GM12892 (cell line): ENCODE measurements around the gene SYPL1.

Experiments
- DNase-seq: peaks from one replicate; pipeline ENCODE4 v3.0.0; 2011; ENCODE audit not compliant: insufficient read length
- FAIRE-seq: peaks from 2 replicates; lab custom pipeline; 2011; peaks lifted over from hg19 to GRCh38; lab: Jason Lieb, UNC
- POLR2A ChIP-seq: IDR thresholded peaks from 2 replicates; pipeline ENCODE4 v1.6.1; 2011; ENCODE audit warnings: low read depth, low read length, control low read depth
- POLR2AphosphoS5 ChIP-seq: IDR thresholded peaks from 2 replicates; pipeline ENCODE4 v1.6.1; 2011; ENCODE audit warnings: low read depth, low read length, control low read depth
- TAF1 ChIP-seq: IDR thresholded peaks from 2 replicates; pipeline ENCODE4 v1.6.1; 2011; ENCODE audit warnings: low read depth, mild to moderate bottlenecking, control low read depth, low read length, borderline replicate concordance

Gene SYPL1

DNA sequence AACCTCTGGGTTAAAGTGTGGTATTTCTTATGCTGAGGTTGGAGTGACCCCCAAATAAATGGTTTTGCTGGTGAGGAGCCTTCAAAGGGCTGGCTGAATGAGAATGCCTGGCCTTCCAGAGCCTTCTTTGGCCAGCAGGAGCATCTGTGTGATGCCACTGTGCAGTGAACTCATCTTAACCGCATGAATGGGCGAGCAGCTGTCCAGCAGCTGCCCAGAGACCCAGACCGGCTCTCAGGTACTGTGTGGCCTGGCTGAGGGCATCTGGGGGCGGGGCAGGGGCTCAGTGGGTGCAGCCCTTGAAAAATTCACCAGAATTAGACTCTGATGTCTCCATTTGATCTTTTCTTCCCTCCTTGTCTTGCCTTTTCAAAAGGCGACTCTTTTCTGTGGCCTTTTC is 59.0 kb downstream of the SYPL1 start:
- no peak for FAIRE-seq
- TF ChIP-seq TAF1 (no peak), POLR2A (no peak), POLR2AphosphoS5 (no peak)
- no peak for DNase-seq

DNA sequence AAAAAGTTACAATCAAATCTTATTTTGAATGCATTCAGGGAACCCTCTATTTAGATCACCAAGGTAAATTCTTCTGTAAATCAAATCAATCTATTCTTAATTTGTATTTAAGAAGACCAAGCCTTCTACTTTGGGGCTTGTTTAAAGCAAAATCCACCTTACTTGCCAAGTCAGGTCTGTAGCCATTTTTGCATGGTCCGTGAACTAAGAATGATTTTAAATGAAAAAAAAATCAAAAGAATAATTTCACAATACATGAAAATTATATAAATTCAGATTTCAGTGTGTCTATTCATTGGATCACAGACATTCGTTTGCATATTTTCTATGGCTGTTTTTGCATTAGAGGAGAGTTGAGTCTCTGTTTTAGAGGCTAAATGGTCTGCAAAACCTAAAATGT is 59.4 kb downstream of the SYPL1 start:
- DNase-seq: no peak
- no peak for FAIRE-seq
- TF ChIP-seq POLR2AphosphoS5: no peak
- no peak for TF ChIP-seq POLR2A
- no peak for TF ChIP-seq TAF1

DNA sequence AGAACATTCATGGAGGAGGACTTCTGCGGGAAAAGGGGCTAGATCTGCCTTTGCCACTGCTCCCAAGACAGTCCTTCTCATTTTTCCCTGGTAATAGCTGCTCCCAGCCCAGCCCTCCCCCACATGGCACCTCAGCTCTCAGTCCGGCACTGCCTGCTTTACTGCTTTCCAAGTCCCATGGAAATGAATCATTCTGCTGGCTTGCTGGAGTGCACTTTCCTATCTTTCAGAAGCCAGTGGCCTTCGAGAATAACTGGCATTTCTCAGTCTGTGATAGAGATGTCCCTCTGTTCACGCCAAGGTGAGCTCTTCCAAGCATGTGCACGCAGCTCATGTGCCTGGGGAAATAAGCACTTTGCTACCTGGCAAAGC is 61.4 kb downstream of the SYPL1 start:
- FAIRE-seq (no peak), DNase-seq (no peak)
- TF ChIP-seq POLR2AphosphoS5 (no peak), POLR2A (no peak), TAF1 (no peak)

DNA sequence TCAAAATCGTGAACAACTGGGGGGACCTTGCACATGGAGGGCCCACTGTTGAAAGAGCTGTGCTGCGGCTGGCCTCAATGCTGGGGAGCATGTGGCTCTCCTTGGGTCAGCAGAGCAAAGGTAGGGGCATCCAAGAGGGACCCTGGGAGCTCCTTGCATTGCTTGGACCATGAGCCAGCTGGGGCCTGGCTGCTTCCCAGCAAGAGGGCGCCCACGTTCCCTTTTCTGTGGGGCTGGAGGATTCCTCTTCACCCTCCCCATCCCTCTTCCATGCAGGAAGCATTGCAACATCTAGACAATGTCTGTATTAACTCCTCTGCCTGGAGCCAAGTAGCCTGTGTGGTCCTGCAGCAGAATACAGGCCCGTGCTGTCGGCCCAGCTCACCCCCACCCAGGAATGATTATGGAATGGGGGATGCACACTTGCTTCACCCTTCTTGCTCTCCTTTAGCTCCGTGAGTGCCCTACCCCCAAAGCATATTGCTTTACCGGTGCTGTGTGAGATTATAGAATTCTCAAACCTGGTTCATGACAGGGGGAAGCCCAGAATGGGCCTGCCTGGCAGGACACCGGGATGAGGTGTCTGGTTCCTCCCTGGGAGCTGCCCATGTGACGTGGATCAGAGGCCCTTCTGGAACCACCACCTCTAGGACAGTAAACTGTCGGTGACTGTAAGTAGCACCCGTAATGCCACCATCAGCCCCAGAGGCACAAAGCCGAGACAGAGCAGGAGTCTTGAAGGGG is 61.9 kb downstream of the SYPL1 start:
- FAIRE-seq: no peak
- no peak for DNase-seq
- no peak for TF ChIP-seq POLR2A
- TF ChIP-seq POLR2AphosphoS5: no peak
- no peak for TF ChIP-seq TAF1

DNA sequence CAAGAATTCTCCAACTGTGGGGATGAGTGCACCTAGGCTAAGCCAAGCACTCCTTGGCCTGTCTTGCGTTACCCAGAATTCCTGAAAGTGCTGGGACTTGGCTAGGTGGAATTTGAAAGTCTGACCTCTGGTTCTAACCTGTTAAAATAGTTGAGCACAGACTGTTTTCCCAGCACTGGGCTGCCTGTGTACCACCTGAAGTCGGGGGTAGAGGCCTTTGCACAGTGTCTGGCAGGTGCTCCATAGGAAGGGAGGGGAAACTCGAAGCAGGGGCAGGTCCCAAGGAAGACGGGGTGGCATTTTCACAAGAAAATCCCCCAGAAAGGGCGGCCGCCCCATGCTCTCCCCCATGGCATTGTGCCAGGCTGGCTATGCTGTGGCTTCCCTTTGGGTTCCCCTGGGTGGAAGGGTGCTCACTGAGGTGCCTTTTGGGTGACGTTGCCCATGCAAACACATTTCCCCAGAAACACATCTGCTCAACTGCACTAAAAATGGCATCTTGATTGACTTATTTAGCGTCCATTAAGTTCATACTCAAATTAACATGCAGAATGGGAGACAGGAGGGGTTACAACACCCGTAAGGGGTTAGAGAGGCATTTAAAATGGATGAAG is 62.9 kb downstream of the SYPL1 start:
- TF ChIP-seq TAF1: no peak
- no peak for TF ChIP-seq POLR2A
- no peak for TF ChIP-seq POLR2AphosphoS5
- DNase-seq (no peak), FAIRE-seq (no peak)

DNA sequence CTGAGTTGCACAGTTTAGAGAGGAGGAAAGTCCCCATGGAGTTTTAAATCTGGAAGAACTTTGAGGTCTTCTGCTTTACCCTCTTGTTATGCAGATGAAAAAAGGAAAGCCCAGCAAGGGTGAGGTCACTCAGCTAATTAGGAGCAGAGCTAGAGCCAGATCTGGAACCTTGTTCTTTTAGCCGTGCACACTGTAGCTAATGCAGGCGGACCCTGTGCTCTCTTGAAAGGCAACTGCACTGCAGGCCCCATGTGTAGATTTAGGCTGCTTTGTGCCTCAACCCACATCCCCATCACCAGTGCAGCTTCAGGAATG is 63.4 kb downstream of the SYPL1 start:
- no peak for DNase-seq
- FAIRE-seq: no peak
- TF ChIP-seq TAF1: no peak
- no peak for TF ChIP-seq POLR2A
- no peak for TF ChIP-seq POLR2AphosphoS5

DNA sequence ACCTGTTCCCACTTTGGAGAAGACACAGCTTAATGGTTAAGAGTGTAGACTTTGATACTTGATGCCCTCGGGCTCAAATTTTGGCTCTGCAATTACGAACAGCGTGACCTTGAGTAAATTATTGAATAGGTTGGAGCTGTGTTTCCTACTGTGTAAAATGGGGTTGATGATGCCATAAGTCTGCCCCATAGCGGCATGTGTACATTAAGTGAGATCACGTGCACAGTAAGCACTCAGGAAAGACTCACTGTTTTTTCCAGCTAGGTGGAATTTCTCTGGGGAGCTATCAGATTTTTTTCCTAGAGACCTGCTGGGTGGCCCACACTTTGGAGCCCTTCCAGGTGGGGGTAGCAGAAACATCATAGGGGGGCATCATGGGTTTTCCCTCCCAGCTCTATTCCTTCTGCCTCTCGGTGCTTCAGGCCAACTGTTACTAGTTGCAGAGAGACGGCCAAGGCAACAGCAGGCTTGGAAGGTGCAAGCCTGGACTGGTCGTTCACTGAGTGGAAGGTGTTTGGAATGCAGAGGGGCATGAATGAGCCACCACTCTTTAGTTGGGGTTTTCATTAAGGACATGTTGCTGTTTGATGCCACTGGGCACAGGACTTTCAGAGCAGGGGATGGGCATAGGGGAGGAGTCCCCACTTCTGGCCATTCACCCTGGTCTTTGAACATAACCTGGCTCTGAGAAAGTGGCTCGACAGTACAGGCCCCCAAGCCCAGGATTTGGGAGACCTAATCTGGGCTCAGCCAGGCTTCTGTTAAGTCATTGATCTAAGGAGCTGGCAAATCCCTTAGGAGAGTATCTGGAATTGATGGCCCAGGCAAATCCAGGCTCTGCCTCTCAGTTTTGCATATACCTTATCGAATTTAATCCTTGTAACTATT is 64.0 kb downstream of the SYPL1 start:
- DNase-seq (no peak), FAIRE-seq (no peak)
- TF ChIP-seq TAF1 (no peak), POLR2AphosphoS5 (no peak), POLR2A (no peak)

DNA sequence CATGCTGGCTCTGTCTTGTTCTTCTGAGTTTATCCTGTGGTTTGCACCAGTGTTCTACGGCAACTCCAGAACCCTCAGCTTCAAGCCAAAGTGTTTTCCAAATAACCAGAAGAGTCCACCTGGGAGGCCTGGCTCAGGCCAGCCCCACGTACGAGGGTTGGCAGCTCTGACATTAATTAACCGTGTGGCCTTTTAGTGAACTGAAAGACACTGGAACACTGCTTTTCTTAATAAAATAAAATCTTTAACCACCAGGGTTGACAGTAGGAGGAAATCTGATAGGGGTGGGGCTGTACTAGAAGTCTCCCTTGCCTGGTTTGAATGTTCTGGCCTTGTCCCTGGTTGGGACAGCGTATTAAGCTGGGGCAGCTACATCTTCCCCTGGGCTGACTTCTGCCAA is 64.9 kb downstream of the SYPL1 start:
- FAIRE-seq (no peak), DNase-seq (no peak)
- TF ChIP-seq TAF1 (no peak), POLR2A (no peak)

DNA sequence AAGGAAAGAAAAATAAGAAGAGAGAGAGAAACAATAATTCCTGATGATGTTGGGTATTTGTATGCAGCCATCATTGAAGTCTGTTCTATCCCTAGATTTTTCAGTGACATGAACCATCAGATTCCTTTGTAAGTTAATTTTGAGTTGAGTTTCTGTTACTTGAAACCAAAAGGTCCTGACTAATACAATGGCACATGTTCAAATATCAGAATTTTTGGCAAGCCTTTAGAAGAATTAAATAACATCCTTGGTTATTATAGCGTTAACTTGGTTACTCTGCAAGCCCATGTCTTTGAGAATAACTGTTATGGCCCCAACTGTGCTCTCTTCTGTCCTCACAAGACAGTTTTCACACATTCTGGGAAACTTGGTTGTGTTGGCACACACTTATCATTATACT is 66.5 kb downstream of the SYPL1 start:
- DNase-seq (no peak), FAIRE-seq (no peak)
- TF ChIP-seq POLR2AphosphoS5 (no peak), TAF1 (no peak)

DNA sequence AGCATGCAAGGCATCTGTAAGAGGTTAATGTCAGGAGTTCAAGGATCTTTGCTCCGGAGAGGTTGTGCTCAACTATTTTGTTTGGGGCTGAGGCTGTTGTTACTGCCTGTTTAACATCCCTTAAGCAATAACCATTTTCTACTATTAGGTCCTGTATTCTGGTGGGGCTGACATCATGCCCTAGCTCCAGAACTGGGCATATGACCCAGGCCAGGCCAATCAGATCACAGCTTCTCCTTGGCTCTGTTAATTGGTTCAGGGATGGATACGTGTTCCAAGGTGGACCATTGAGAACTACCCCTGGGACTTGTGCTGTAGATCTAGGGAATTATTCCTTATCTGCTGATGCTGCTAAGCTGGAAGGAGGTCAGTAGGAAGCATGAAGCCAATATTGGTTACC is 67.0 kb downstream of the SYPL1 start:
- TF ChIP-seq POLR2A (no peak), POLR2AphosphoS5 (no peak), TAF1 (no peak)
- no peak for FAIRE-seq
- DNase-seq: no peak

DNA sequence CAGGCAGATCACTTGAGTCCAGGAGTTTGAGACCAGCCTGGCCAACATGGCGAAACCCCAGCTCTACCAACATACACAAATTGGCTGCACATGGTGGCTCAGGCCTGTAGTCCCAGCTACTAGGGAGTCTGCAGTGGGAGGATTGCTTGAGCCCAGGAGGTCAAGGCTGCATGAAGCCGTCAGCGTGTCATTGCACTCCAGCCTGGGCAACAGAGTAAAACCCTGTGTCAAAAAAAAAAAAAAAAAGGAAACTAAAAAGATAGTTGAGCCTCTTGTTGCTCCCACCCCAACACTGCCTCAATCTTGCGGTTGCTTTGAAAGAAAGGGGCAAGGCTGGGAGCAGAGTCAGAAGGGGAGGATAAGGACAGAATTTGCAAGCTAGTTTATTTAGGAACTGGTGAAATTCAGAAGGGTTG is 69.9 kb downstream of the SYPL1 start:
- TF ChIP-seq POLR2A: no peak
- no peak for TF ChIP-seq TAF1
- TF ChIP-seq POLR2AphosphoS5: no peak

DNA sequence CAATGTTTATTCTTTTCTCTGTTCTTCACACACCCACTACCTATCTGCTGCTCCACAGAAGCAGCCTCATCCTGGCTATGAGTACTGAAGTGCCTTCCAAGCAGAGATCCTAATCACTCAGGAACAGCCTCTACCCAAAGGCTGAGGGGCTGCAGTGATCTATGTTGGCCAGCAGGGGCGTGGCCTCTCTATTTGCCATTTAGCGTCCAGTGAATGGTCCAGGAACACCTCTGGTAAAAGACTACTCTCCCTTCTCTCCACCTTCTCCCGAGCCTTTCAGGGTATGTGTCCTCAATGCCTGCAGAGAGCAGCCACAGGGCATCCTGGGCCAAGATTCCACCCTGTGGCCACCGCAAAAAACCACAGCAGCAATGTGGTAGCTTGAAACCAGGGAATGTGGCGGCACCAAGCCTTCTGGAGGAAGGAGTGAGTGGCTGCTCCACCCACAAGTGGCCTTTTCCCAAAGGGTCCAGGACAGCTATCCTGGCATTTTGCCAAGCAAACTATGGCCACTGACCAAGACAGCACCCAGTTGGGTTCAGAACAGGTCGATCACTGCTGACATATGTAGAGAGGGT is 70.9 kb downstream of the SYPL1 start:
- no peak for DNase-seq
- TF ChIP-seq POLR2AphosphoS5 (no peak), POLR2A (no peak), TAF1 (no peak)
- FAIRE-seq: peak; percentile 27

More for the DNA sequence above, 69.9 kb downstream of the SYPL1 start:
- DNase-seq (no peak), FAIRE-seq (no peak)
